ENCODE results near the gene ANKRD18A.

Gene ANKRD18A

GRCh38 chr9:38526591-38526990, 93.8 kb downstream of the ANKRD18A start:
- Histone ChIP-seq H3K9ac (no peak overlapping the region), H2AFZ (ENCODE audit: low read depth) (no peak overlapping the region), H3K79me2 (ENCODE audit: insufficient read depth, low read depth) (no peaks in the 10 kb centered on the region), H3K36me3 (ENCODE audit: insufficient read depth) (no peaks in the 10 kb centered on the region), H3K27me3 (ENCODE audit: insufficient read depth, low read depth) (no peaks in the 10 kb centered on the region), H3K4me1 (ENCODE audit: low read depth, poor library complexity, severe bottlenecking) (no peaks in the 10 kb centered on the region), H3K27ac (no peak overlapping the region), H4K20me1 (ENCODE audit: insufficient read depth) (no peaks in the 10 kb centered on the region), H3K4me2 (no peak overlapping the region), H3K4me3 (IDR thresholded peaks at IDR 0.05; ENCODE audit: insufficient read depth, low read depth, low read length) (no peak overlapping the region)
- TF ChIP-seq, protein P1, sequence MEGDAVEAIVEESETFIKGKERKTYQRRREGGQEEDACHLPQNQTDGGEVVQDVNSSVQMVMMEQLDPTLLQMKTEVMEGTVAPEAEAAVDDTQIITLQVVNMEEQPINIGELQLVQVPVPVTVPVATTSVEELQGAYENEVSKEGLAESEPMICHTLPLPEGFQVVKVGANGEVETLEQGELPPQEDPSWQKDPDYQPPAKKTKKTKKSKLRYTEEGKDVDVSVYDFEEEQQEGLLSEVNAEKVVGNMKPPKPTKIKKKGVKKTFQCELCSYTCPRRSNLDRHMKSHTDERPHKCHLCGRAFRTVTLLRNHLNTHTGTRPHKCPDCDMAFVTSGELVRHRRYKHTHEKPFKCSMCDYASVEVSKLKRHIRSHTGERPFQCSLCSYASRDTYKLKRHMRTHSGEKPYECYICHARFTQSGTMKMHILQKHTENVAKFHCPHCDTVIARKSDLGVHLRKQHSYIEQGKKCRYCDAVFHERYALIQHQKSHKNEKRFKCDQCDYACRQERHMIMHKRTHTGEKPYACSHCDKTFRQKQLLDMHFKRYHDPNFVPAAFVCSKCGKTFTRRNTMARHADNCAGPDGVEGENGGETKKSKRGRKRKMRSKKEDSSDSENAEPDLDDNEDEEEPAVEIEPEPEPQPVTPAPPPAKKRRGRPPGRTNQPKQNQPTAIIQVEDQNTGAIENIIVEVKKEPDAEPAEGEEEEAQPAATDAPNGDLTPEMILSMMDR (conservative IDR thresholded peaks at IDR 0.05; ENCODE audit: low read depth, low read length): no peak

DNA sequence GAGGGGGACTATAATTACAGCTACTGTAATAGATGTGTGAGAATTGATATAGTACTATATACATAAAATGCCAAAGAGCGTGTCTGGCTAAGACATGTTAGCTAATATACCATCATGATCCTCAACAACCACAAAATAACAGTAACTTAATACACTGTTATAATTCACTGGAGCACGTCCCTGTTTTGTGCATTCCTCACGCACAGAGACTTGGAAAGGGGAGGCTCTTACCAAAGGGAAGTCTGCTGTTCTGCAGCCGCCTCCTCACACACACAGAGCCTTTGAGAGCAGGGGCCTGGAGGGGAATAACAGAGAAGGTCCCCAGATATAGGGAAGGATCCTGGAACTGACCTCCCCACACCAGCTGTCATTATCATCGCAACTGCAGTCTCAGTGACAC, 97.3 kb downstream of the ANKRD18A start:
- Histone ChIP-seq H3K4me3 (IDR thresholded peaks at IDR 0.05; ENCODE audit: insufficient read depth, low read depth, low read length) (no peak overlapping the region), H3K9ac (no peak overlapping the region), H3K79me2 (ENCODE audit: insufficient read depth, low read depth) (no peaks in the 10 kb centered on the region), H3K27ac (no peak overlapping the region), H3K27me3 (ENCODE audit: insufficient read depth, low read depth) (no peaks in the 10 kb centered on the region), H3K36me3 (ENCODE audit: insufficient read depth) (no peaks in the 10 kb centered on the region), H3K4me2 (no peak overlapping the region), H2AFZ (ENCODE audit: low read depth) (no peak overlapping the region), H3K4me1 (ENCODE audit: low read depth, poor library complexity, severe bottlenecking) (no peaks in the 10 kb centered on the region), H4K20me1 (ENCODE audit: insufficient read depth) (no peaks in the 10 kb centered on the region)
- TF ChIP-seq, protein P1 (conservative IDR thresholded peaks at IDR 0.05; ENCODE audit: low read depth, low read length): no peak

- Histone ChIP-seq H3K79me2 (ENCODE audit: insufficient read depth, low read depth) (no peaks in the 10 kb centered on the region), H3K4me1 (ENCODE audit: low read depth, poor library complexity, severe bottlenecking) (no peaks in the 10 kb centered on the region), H3K27ac (no peak overlapping the region), H2AFZ (ENCODE audit: low read depth) (no peak overlapping the region), H3K36me3 (ENCODE audit: insufficient read depth) (no peaks in the 10 kb centered on the region), H3K9ac (no peak overlapping the region), H3K4me3 (IDR thresholded peaks at IDR 0.05; ENCODE audit: insufficient read depth, low read depth, low read length) (no peak overlapping the region), H4K20me1 (ENCODE audit: insufficient read depth) (no peaks in the 10 kb centered on the region), H3K4me2 (no peak overlapping the region), H3K27me3 (ENCODE audit: insufficient read depth, low read depth) (no peaks in the 10 kb centered on the region)
- TF ChIP-seq, protein P1 (conservative IDR thresholded peaks at IDR 0.05; ENCODE audit: low read depth, low read length): no peak
Measured at GRCh38 chr9:38521762-38522161, 98.6 kb downstream of the ANKRD18A start.

Data from KMS-11 (cell line).